ENCODE measurements around the gene ENTREP3.

DNA sequence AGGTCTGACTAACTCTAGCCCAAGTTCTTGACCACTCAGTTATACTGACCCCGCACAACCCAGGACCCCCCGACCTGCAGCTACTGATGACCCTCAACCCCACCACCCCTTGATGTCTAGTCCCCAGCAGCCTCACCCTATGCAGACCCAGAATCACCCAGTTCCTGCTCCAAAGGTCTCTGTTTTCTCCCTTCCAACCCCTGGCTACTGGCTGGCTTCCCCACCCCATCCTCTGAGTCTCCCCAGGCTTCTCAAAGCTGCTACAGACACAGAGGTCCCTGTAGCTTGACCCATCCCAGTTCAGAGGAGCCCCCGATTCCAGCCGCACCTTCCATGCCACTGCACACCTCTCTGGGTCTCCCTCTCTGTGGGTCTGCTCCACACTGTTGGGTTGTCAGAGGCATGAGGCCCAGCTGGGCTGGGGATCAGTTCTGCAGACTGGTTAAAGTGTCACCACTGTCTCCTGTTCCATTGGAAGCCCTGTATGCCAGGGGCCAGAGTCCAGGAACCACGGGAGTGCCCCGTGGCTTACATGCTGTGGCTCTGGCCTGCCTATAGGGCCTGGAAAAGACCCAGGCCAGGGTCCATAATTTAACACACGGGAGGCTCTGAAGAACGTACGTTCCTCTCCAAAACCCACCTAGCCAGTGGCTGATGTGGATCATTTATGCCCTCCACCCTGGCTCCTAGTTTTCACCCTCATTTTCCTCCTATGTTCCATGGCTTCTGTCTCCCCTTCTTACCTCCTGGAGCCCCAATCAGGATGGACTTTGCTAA lies 45.5 kb upstream of the ENTREP3 start:
- TF ChIP-seq, protein P1, sequence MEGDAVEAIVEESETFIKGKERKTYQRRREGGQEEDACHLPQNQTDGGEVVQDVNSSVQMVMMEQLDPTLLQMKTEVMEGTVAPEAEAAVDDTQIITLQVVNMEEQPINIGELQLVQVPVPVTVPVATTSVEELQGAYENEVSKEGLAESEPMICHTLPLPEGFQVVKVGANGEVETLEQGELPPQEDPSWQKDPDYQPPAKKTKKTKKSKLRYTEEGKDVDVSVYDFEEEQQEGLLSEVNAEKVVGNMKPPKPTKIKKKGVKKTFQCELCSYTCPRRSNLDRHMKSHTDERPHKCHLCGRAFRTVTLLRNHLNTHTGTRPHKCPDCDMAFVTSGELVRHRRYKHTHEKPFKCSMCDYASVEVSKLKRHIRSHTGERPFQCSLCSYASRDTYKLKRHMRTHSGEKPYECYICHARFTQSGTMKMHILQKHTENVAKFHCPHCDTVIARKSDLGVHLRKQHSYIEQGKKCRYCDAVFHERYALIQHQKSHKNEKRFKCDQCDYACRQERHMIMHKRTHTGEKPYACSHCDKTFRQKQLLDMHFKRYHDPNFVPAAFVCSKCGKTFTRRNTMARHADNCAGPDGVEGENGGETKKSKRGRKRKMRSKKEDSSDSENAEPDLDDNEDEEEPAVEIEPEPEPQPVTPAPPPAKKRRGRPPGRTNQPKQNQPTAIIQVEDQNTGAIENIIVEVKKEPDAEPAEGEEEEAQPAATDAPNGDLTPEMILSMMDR (IDR thresholded peaks at IDR 0.05): peak in 1 of 5 experiments; percentile 14
- no peak for TF ChIP-seq POLR2A (IDR thresholded peaks at IDR 0.05)
